H9 (cell line): Measurements from ENCODE around the gene NPTX1. TPM values are rescaled to one million over a fixed set of nuclear protein-coding genes. Genes with fewer than 3 reads are reported as not detected.

Source experiments
- DNase-seq: peaks from one replicate; pipeline ENCODE4 v3.0.0-alpha.2; 2017
- H2AFZ ChIP-seq: one replicate; pipeline ENCODE4 v1.6.1; 2013; ENCODE audit warnings: mild to moderate bottlenecking, low read length, control low read depth, moderate library complexity
- H2AK5ac ChIP-seq: 2 replicates; pipeline ENCODE4 v1.6.1; 2013; ENCODE audit warnings: low read length, control low read depth, mixed read lengths; ENCODE audit not compliant: insufficient read length
- H2BK120ac ChIP-seq: one replicate; pipeline ENCODE4 v1.6.1; 2013; ENCODE audit warnings: low read depth, mild to moderate bottlenecking, low read length, control low read depth, inconsistent platforms; ENCODE audit not compliant: poor library complexity, severe bottlenecking
- H2BK12ac ChIP-seq: 2 replicates; pipeline ENCODE4 v1.6.1; 2013; ENCODE audit warnings: low read length, control low read depth, mixed read lengths, low read depth; ENCODE audit not compliant: insufficient read length
- H2BK15ac ChIP-seq: 2 replicates; pipeline ENCODE4 v1.6.1; 2013; ENCODE audit warnings: low read depth, low read length, control low read depth
- H2BK20ac ChIP-seq: one replicate; pipeline ENCODE4 v1.6.1; 2013; ENCODE audit warnings: low read depth, mild to moderate bottlenecking, low read length, control low read depth, inconsistent platforms; ENCODE audit not compliant: poor library complexity, severe bottlenecking
- H2BK5ac ChIP-seq: 2 replicates; pipeline ENCODE4 v1.6.1; 2013; ENCODE audit warnings: low read length, control low read depth, mixed read lengths; ENCODE audit not compliant: insufficient read length
- H3K14ac ChIP-seq: 2 replicates; pipeline ENCODE4 v1.6.1; 2013; ENCODE audit warnings: low read length, control low read depth; ENCODE audit not compliant: insufficient read depth
- H3K18ac ChIP-seq: 2 replicates; pipeline ENCODE4 v1.6.1; 2013; ENCODE audit warnings: low read depth, mild to moderate bottlenecking, mixed read lengths, low read length, control low read depth; ENCODE audit not compliant: insufficient read length
- H3K23ac ChIP-seq: 2 replicates; pipeline ENCODE4 v1.6.1; 2013; ENCODE audit warnings: low read length, control low read depth, mixed read lengths, low read depth; ENCODE audit not compliant: insufficient read length
- H3K23me2 ChIP-seq: 2 replicates; pipeline ENCODE4 v1.6.1; 2013; ENCODE audit warnings: low read depth, mild to moderate bottlenecking, mixed read lengths, low read length, control low read depth; ENCODE audit not compliant: insufficient read length, poor library complexity, severe bottlenecking
- H3K27ac ChIP-seq: 2 replicates; pipeline ENCODE4 v1.5.1; 2013; ENCODE audit warnings: low read length, control low read depth, mixed read lengths, low read depth; ENCODE audit not compliant: insufficient read length
- H3K27me3 ChIP-seq: 2 replicates; pipeline ENCODE4 v1.6.1; 2013; ENCODE audit warnings: low read length, control low read depth, inconsistent platforms; ENCODE audit not compliant: insufficient read depth
- H3K4ac ChIP-seq: 2 replicates; pipeline ENCODE4 v1.6.1; 2013; ENCODE audit warnings: low read depth, mild to moderate bottlenecking, control low read depth, inconsistent platforms, low read length, moderate library complexity
- H3K4me1 ChIP-seq: 2 replicates; pipeline ENCODE4 v1.6.1; 2013; ENCODE audit warnings: low read length, control low read depth, inconsistent platforms; ENCODE audit not compliant: insufficient read depth
- H3K4me2 ChIP-seq: 2 replicates; pipeline ENCODE4 v1.6.1; 2013; ENCODE audit warnings: low read length, control low read depth, mixed read lengths; ENCODE audit not compliant: insufficient read length, insufficient read depth
- H3K56ac ChIP-seq: 2 replicates; pipeline ENCODE4 v1.6.1; 2013; ENCODE audit warnings: low read depth, mild to moderate bottlenecking, mixed read lengths, low read length, control low read depth; ENCODE audit not compliant: insufficient read length
- H3K79me1 ChIP-seq: 2 replicates; pipeline ENCODE4 v1.6.1; 2013; ENCODE audit warnings: low read depth, mild to moderate bottlenecking, moderate library complexity, low read length, control low read depth, inconsistent platforms; ENCODE audit not compliant: insufficient read depth, poor library complexity, severe bottlenecking
- H3K79me2 ChIP-seq: 2 replicates; pipeline ENCODE4 v1.6.1; 2013; ENCODE audit warnings: low read length, control low read depth, inconsistent platforms; ENCODE audit not compliant: insufficient read depth
- H3K9ac ChIP-seq: 2 replicates; pipeline ENCODE4 v1.6.1; 2013; ENCODE audit warnings: low read length, control low read depth, mixed read lengths; ENCODE audit not compliant: insufficient read length; ENCODE audit errors: extremely low read depth
- H3K9me3 ChIP-seq: one replicate; pipeline ENCODE4 v1.6.1; 2013; ENCODE audit warnings: low read depth, low read length, inconsistent platforms; ENCODE audit not compliant: control insufficient read depth
- H3T11ph ChIP-seq: one replicate; pipeline ENCODE4 v1.6.1; 2013; ENCODE audit warnings: mild to moderate bottlenecking, low read length, control low read depth, inconsistent platforms
- H4K20me1 ChIP-seq: one replicate; pipeline ENCODE4 v1.6.1; 2013; ENCODE audit not compliant: control insufficient read depth, insufficient read length, insufficient read depth
- H4K5ac ChIP-seq: 2 replicates; pipeline ENCODE4 v1.6.1; 2013; ENCODE audit warnings: low read depth, mild to moderate bottlenecking, mixed read lengths, low read length, control low read depth; ENCODE audit not compliant: insufficient read length
- H4K8ac ChIP-seq: replicated peaks from 2 replicates; pipeline ENCODE4 v1.6.1; 2013; ENCODE audit warnings: low read length, control low read depth, mixed read lengths, low read depth; ENCODE audit not compliant: insufficient read length
- H4K91ac ChIP-seq: 2 replicates; pipeline ENCODE4 v1.6.1; 2013; ENCODE audit warnings: low read depth, mild to moderate bottlenecking, moderate library complexity, mixed read lengths, low read length, control low read depth; ENCODE audit not compliant: insufficient read length
- H3K27ac Mint-ChIP-seq, 3 experiments: 2 replicates in 2 of 3; 3 replicates in 1 of 3; pipeline ENCODE4 v1.8.0; 2020 to 2021; ENCODE audit warnings: mixed read lengths in 3 of 3, mild to moderate bottlenecking in 1 of 3, moderate library complexity in 1 of 3
- H3K27me3 Mint-ChIP-seq: 2 replicates; pipeline ENCODE4 v1.8.0; 2021; ENCODE audit warnings: low read depth, mild to moderate bottlenecking, moderate library complexity, mixed read lengths
- H3K36me3 Mint-ChIP-seq, 3 experiments: 2 replicates in 2 of 3; 3 replicates in 1 of 3; pipeline ENCODE4 v1.8.0; 2020 to 2021; ENCODE audit warnings: low read depth in 3 of 3, mixed read lengths in 3 of 3; ENCODE audit not compliant: insufficient read depth in 1 of 3
- H3K4me1 Mint-ChIP-seq, 2 experiments: 2 replicates each; pipeline ENCODE4 v1.8.0; 2020; ENCODE audit warnings: mixed read lengths in 2 of 2
- H3K4me3 Mint-ChIP-seq, 2 experiments: 2 replicates in 1 of 2; 3 replicates in 1 of 2; pipeline ENCODE4 v1.8.0; 2020 to 2021; ENCODE audit warnings: mild to moderate bottlenecking in 2 of 2, mixed read lengths in 2 of 2, moderate library complexity in 1 of 2
- H3K9me3 Mint-ChIP-seq, 2 experiments: 2 replicates in 1 of 2; 3 replicates in 1 of 2; pipeline ENCODE4 v1.8.0; 2020; ENCODE audit warnings: mild to moderate bottlenecking in 2 of 2, mixed read lengths in 2 of 2, moderate library complexity in 1 of 2
- CTCF ChIP-seq: fragments of 200-600 bp; sonication (generic); conservative IDR thresholded peaks from 3 replicates; pipeline ENCODE4 v1.8.0; 2021; ENCODE audit warnings: antibody characterized with exemption, mild to moderate bottlenecking
- WGBS: extraction: QIAGEN DNeasy Blood & Tissue Kit; methylation state at CpG from one replicate; pipeline ENCODE4 v1.1.7; 2013; ENCODE audit warnings: missing lambda C conversion rate, low lambda C conversion rate, mixed read lengths; ENCODE audit not compliant: insufficient read length; ENCODE audit errors: extremely low coverage; 5-methylcytosine and 5-hydroxymethylcytosine counted together
- total RNA-seq: library from RNA; stranded (reverse); gene quantifications from 2 replicates; pipeline ENCODE4 v1.2.1, GENCODE V29; 2021

NPTX1 gene
- total RNA-seq, 1 experiment from 2014 or later, result 20.5 TPM

GRCh38 chr17:80503031-80503430, 26.6 kb upstream of the NPTX1 start:
- Histone ChIP-seq H2BK15ac (no peak overlapping the region), H2BK12ac (no peak overlapping the region), H3T11ph (no peak overlapping the region), H3K4me1 (no peaks in the 10 kb centered on the region), H2AFZ (no peak overlapping the region), H4K5ac (no peak overlapping the region), H3K4ac (no peak overlapping the region), H3K4me2 (no peak overlapping the region), H3K79me1 (no peaks in the 10 kb centered on the region), H3K9me3 (no peaks in the 10 kb centered on the region), H3K14ac (no peak overlapping the region), H3K27me3 (no peaks in the 10 kb centered on the region), H4K8ac (no peak overlapping the region), H3K27ac (no peak overlapping the region), H3K23ac (no peak overlapping the region), H4K91ac (no peak overlapping the region), H2AK5ac (no peak overlapping the region), H2BK120ac (no peak overlapping the region), H2BK5ac (no peak overlapping the region), H3K9ac (no peak overlapping the region), H4K20me1 (no peaks in the 10 kb centered on the region), H2BK20ac (no peak overlapping the region), H3K18ac (no peak overlapping the region), H3K23me2 (no peaks in the 10 kb centered on the region), H3K56ac (no peak overlapping the region), H3K79me2 (no peaks in the 10 kb centered on the region)
- Mint-ChIP-seq H3K36me3 (no peaks in the 10 kb centered on the region), H3K9me3 (no peaks in the 10 kb centered on the region; a peak in 1 of 5 replicates), H3K27me3 (peaks cover 55% of the 10 kb centered on the region), H3K4me3 (no peak overlapping the region), H3K27ac (no peak overlapping the region), H3K4me1 (peaks cover 4 to 20% of the 10 kb centered on the region in 2 experiments)
- no peak for DNase-seq
- 100% methylated on average over 1 of the region's 2 CpGs for WGBS
- no peak for TF ChIP-seq CTCF
